CD4-positive, alpha-beta T cell treated with Interleukin-17A for 1 hour (primary cell): ENCODE data around the gene P4HA2.
A peak's percentile ranks its signal among the peaks of the same experiment; 100 is the strongest.

ENCODE experiments used
- DNase-seq: peaks from one replicate; pipeline ENCODE4 v3.0.0-alpha.2; 2020

Gene P4HA2

DNA sequence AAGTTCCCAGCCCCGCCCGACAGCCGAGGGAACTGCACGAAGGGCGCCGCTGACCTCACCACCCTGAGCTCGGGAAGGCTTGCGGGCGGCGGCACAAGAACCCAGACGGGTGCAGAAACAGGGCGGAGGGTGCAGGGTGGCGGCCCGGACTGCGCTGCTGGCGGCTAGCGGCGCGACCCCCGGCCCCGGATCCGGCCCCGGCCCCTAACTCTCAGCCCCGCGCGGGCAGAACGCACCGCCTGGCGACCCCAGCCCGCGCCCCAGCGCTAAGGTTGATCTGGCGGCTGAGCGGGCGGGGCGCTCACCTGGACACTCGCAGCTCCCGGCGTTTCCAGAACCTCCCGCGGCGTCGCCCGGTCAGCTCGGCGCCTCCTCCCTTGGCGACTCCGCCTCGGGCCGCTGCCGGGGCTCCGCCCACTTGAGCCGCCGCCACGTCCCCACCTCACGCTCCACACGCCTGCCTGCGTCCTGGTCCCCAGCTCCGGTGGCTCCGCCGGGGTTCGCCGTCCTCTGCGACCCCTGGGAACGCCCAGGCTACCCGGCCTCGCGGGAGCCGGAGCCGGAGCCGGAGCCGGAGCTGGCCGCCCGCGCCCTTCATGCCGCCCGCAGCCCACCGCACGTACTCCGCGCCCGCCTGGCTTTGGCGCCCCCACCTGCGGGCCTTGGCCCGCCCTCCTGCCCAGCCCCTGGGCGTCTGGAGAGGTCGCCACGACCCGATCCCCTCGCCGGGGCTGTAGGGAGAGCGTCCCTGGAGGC lies at the start of gene P4HA2:
TSS of gene P4HA2 (minus strand) at position 369 of the 756 bp plus-strand sequence. CDS start 9,227 bp downstream, outside the sequence.
- DNase-seq, result peak; percentile 38

GRCh38 chr5:132277256-132277655 lies 49.6 kb upstream of the P4HA2 start:
- no peak for DNase-seq

GRCh38 chr5:132275367-132276220 lies 47.9 kb upstream of the P4HA2 start:
- DNase-seq, result no peak

DNA sequence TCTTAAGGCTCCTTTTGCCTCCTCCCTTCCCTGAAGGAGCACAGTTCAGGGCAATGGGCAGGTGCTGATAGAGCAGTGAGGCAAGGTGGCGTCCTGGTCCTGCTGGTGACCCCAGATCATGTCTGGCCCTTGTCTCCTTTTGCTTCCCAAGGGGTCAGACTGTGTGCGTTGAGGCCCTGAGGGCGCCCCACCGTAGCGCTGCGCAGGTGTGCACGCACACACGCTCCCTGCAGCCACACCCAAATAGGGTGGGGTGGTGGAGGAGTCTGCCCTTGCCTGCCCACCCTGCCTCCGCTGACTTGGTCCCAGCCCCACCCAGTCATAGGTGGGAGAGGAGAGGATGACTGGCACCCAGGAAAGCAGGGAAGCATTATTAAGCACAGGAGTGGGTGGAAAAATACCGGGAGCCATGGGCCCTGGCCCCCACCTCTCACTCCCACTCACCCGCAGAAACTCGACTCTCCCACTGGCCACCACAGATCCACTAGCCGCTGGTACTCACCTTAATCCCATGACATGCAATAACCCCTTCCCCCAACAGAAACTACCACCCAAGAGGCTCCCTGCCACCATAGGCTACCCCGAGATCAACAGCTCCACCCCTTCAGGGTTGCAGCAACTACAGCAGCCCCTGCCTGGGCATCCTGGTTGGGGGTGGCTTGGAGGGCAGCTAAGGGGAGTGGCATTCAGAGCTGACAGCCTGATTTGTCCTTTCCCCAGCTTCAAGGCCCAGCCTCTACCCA lies 46.6 kb upstream of the P4HA2 start:
- DNase-seq, result no peak

GRCh38 chr5:132273631-132274030 lies 46.0 kb upstream of the P4HA2 start:
- DNase-seq, result no peak

DNA sequence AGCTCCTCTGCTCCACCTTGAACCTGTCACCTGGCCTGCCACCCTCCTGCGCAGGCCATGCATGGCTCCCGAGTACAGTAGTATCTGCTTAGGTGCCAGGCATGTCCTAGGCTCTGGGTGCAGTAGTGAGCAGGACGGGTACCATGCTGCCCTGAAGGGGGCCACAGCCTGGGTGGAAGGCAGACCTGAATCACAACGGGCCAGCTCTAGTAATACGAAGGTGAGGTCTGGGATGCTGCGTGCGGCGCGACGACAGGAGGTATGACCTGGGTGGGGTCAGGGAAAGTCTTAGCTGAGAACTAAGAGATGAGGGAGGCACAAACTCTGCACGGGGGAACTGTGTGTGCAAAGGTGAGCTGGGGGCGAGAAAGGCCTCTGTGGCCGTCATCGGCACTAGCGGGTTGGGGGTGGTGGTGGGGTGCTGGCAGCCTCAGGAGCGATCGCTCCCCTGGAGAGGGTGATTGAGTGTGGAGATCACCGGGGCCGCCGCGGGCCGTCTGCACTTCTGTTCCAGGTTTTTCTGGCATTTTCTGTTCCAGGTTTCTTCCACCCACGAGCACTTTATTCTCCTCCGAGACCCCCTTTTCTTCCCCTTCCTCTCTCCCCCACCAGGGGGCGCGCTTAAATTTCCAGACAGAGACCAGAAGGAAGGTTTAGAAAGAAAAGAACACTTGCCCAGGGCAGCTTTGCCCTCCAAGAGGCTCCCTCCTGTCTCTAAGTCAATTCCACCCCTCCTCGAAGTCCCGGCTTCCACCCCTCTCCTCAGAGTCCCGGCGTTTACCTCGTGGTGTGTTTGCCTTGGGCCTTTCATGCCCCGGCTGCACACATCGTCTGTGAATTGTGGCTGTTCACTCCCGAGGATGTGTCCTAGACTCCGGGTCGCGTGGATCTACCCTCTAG lies 44.9 kb upstream of the P4HA2 start:
- DNase-seq, result peak; percentile 62

GRCh38 chr5:132271251-132272246 lies 43.9 kb upstream of the P4HA2 start:
- peak; percentile 7 for DNase-seq

- DNase-seq, result no peak
These were observed 43.1 kb upstream of the P4HA2 start for GRCh38 chr5:132270706-132271105.

DNA sequence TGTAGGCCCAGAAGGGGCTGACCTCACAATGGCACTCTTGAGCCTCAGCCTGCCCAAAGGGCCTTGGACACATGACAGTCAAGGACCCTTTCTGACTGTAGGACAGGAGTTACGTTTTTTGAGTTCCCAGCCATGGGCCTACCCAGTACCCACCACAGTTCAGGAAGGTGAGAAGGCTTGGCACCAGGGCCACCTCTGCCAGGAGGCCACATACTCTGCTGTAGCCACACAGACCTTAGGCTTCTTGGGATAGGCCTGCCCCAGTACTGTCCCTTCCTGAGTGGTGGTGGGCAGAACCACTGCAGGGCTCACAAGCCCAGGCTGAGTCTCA lies 42.6 kb upstream of the P4HA2 start:
- DNase-seq, result no peak

DNA sequence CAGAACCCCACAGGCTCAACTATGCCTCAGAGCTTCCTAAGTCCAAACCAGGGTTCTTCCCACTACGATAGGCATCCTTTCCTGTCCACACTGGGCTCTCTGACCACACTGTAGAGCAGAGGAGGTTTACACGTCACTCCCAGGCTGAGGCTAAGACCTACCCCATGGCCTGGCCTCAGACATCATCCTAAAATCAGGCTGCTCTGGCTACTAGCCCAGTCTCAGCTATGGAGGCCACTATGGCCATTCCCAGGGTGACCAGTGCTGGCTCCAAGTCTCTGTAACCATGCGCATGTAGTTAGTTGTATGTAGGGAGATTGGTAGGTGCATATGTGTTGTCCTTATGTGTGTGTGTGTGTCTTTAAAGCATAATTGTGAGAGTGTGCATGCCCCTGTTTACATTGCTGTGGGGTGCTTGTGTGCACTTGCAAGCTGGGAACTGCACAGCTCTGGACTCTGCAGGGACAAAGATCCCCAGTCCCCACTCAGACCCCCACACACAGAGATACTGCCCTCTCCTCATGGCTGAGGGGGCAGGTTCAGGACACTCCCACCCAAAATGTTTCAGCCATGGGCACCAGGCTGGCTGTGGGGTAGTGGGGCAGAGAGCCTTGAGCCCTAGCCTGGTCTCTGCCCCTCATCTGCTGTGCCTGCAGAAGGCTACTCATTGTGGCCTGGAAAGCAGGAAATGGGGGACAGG lies 42.1 kb upstream of the P4HA2 start:
- DNase-seq, result no peak

DNA sequence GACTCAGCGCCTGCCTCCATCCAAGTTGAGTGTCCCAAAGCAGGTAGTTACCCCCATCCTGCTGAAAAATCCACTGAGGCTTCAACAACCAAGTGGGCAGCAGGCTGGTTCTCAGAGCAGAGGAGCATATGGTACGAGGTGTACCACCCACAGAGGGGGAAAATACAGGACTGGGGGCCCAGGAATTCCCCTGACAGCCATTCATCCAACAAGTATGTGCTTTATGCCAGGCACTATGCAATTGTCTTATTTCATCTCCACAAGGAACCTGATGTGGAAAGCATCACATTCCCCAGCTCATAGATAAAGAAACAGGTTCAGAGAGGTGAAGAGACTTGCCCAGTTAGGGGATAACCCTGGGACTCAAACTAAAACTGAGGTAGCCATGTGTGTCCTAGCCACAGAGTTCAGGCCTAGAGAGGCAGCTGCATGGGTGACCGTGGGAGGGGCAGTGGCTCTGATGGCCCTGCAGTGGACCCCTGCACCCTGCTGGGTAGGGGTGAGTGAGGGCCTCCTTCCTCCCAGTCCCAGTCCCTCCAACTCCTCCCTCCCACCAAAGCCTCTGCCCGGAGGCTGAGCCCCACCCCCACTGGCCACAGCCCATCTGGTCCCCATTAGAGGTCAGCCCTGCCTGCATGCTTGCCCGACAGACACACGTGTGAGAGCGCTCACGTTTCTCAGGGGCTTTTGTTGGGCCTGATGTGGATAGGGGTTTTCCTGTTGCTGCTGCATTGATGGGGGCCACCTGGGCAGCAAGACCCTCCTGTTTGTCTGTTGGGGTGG lies 41.3 kb upstream of the P4HA2 start:
- DNase-seq, result no peak

DNA sequence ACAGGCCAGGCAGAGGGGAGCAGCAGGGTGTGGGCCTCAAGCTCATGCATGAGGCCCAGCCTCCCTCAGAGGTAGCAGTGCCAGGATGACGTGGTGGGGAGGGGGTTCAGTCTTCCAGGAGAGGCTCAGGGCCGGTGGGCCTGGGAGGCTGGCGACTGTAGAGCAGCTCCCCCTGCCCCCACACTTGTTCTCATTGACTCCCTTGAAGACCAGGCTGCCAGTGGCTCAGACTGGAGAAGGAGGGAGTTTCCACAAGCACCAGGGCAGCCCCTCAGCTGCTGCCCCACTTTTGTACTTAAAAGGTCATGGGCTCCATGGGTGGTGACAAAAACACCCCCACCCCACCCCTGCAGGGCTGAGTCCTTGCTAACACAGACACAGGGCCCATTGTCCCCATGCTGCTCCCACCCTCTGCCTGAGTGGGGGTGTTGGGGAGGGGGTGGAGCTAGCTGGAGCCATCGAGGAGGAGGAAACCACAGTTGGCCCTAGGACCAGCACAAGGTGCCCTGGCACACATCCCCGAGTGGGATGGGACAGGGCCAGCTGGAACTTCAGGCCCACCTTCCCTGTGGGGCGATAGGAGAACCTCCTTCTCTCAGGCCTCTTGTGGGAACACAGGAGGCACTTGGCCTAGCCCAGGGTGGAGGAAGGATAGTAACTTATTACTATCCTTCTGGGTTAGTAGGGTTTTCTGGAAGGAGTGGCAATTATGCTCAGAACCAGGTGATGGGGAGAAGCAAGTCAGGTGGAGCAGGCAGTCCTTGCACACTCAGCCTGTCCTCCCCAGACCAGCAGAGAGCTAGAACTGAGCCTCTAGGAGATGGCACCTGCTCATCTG lies 40.5 kb upstream of the P4HA2 start:
- DNase-seq, result no peak

DNA sequence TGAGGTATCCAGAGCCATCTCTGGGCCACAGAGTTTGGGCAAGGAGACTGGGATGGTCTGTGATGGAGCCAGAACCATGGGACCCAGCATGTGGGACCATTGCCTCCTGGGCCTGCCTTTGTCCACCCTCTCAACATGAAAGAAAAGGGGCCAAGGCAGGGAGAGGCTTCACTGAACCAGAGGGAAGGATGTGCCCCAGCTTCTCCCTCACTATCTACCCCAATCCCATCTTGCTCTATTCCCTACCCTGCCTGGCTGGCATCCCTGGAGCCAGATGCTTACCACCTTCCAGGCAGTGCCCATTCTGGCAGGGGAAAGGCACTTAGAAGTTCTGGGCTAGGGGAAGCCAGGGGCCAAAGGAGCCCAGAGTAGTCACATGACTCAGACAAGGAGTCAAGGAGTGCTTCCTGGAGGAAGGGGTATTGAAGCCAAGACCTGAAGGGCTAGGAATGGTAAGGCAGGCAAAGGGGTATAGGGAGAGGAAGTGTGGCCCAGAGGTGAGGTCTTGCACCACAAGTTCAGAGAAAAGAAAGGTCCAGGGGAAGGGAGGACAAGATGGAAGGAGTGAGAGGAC lies 39.6 kb upstream of the P4HA2 start:
- no peak for DNase-seq

- DNase-seq, result no peak
These were observed 39.1 kb upstream of the P4HA2 start for GRCh38 chr5:132266836-132267160.

DNA sequence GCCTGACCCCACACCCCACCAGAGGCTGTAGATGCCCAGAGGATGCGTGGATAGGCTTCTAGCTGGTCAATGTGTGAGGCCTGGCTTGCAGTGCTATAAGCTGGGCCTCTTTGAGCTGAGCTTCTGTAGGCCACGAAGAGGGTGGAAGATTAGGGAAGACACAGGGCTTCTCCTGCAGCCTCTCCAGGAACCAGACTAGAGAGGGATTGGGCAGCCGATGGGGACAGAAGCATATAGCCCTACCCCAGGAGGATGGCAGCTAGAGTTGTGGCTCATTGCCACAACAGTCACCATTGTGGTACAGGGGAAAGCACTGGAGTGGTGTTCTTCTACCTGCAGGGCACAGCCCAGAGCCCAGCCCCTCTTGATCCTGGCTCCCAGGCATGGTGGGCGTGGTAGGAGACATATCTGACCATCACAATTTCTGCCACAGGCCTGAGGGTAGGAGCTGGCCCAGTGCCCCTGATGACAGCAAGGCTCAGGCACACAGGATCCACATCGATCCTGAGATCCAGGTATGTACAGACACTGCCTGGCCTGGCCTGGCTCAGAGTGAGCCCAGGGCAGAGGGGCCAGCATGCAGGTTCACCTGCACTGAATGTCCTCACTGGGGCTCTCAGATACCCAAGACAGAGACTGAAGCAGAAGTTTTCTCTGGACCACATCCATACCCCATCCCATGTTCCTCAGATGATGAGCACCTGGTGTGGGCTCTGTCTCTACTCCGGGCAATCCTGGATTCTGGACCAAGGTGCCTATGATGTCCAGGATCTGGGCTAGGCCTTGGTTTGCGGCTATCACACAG lies 38.6 kb upstream of the P4HA2 start:
- DNase-seq, result no peak

GRCh38 chr5:132265336-132266030 lies 37.8 kb upstream of the P4HA2 start:
- DNase-seq, result no peak
